ENCODE results near the gene MAN2A1.
"Not testable (repeated sequence)": the region's sequence is repeated elsewhere in the genome, so short reads cannot be mapped to it uniquely, and the experiment has no call there.

MAN2A1 gene

GRCh38 chr5:109829331-109829730, 139.6 kb downstream of the MAN2A1 start:
- Histone ChIP-seq H3K23ac (ENCODE audit: low read length) (no peak overlapping the region), H3K4me2 (ENCODE audit: low read length) (no peak overlapping the region), H4K12ac (ENCODE audit: low read depth, low read length) (no peak overlapping the region), H4K8ac (ENCODE audit: low read depth, low read length) (no peak overlapping the region), H3K18ac (ENCODE audit: low read length) (no peak overlapping the region), H3K27me3 (ENCODE audit: insufficient read depth, low read length) (no peaks in the 10 kb centered on the region), H3K79me1 (ENCODE audit: low read length) (no peaks in the 10 kb centered on the region), H3K9me3 (ENCODE audit: insufficient read depth, low read depth, low read length) (no peaks in the 10 kb centered on the region), H3K4me3 (ENCODE audit: low read depth, low read length) (no peak overlapping the region), H4K91ac (ENCODE audit: low read depth, low read length) (no peak overlapping the region), H3K14ac (ENCODE audit: low read length) (no peak overlapping the region), H3K4me1 (ENCODE audit: control insufficient read depth in 1 of 2, insufficient read depth in 2 of 2, low read length in 2 of 2) (peaks cover 2 to 3% of the 10 kb centered on the region in 2 experiments), H2BK5ac (ENCODE audit: low read depth, low read length, poor library complexity) (no peak overlapping the region), H2BK120ac (ENCODE audit: insufficient read depth, low read length, poor library complexity) (no peak overlapping the region), H2BK12ac (ENCODE audit: low read length) (no peak overlapping the region), H3K79me2 (ENCODE audit: control insufficient read depth, insufficient read depth, low read length, poor library complexity) (no peaks in the 10 kb centered on the region), H3K9ac (ENCODE audit: low read length) (no peak overlapping the region), H2AFZ (ENCODE audit: insufficient read depth, low read length, poor library complexity) (no peak overlapping the region), H3K4ac (ENCODE audit: low read depth, low read length) (no peak overlapping the region), H3K36me3 (ENCODE audit: control insufficient read depth in 1 of 2, insufficient read depth in 2 of 2, low read length in 2 of 2) (peaks cover 7 to 8% of the 10 kb centered on the region in 2 experiments), H2AK5ac (ENCODE audit: low read length) (no peak overlapping the region), H3K27ac (ENCODE audit: low read depth, low read length) (no peak overlapping the region)
- DNase-seq: no peak

DNA sequence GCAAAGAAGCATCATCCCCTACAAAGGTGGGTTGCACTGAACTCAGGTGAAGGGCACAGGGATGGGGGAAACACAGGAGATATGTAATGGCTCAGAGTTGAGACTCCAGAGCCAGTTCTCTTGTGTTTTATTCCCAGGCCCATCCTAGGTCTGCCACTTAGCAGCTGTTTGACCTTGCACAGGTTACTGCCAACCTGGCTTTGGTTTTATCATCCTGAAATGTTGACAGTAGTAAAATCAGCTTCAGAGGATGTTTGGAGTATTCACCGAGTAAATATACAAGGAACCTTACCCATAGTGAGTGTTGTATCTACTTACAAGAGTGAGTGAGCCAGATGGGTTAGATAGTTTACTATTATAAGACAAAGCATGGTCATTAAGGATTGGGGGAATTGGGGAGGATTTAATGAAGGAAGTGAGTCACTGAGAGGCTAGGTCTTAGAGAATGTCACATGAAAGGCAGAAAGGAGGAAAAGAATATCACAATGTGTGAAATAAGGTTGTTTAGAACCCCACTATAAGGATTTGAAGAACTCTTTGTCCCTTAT, 141.3 kb downstream of the MAN2A1 start:
- Histone ChIP-seq H3K4ac (ENCODE audit: low read depth, low read length) (no peak overlapping the region), H2BK5ac (ENCODE audit: low read depth, low read length, poor library complexity) (no peak overlapping the region), H3K9ac (ENCODE audit: low read length) (no peak overlapping the region), H4K12ac (ENCODE audit: low read depth, low read length) (no peak overlapping the region), H3K4me2 (ENCODE audit: low read length) (no peak overlapping the region), H3K27me3 (ENCODE audit: insufficient read depth, low read length) (no peaks in the 10 kb centered on the region), H3K36me3 (ENCODE audit: control insufficient read depth in 1 of 2, insufficient read depth in 2 of 2, low read length in 2 of 2) (peaks cover 7 to 8% of the 10 kb centered on the region in 2 experiments), H2AK5ac (ENCODE audit: low read length) (no peak overlapping the region), H3K9me3 (ENCODE audit: insufficient read depth, low read depth, low read length) (no peaks in the 10 kb centered on the region), H2AFZ (ENCODE audit: insufficient read depth, low read length, poor library complexity) (no peak overlapping the region), H3K23ac (ENCODE audit: low read length) (no peak overlapping the region), H3K14ac (ENCODE audit: low read length) (no peak overlapping the region), H3K4me1 (ENCODE audit: control insufficient read depth in 1 of 2, insufficient read depth in 2 of 2, low read length in 2 of 2) (no peaks in the 10 kb centered on the region), H3K79me1 (ENCODE audit: low read length) (no peaks in the 10 kb centered on the region), H3K18ac (ENCODE audit: low read length) (no peak overlapping the region), H3K79me2 (ENCODE audit: control insufficient read depth, insufficient read depth, low read length, poor library complexity) (no peaks in the 10 kb centered on the region), H3K4me3 (ENCODE audit: low read depth, low read length) (no peak overlapping the region), H3K27ac (ENCODE audit: low read depth, low read length) (no peak overlapping the region), H4K8ac (ENCODE audit: low read depth, low read length) (no peak overlapping the region), H2BK120ac (ENCODE audit: insufficient read depth, low read length, poor library complexity) (no peak overlapping the region), H2BK12ac (ENCODE audit: low read length) (no peak overlapping the region), H4K91ac (ENCODE audit: low read depth, low read length) (no peak overlapping the region)
- no CpG with 5 or more reads among the region's 1 CpG for WGBS (ENCODE audit: extremely low coverage, insufficient coverage, insufficient read length)
- DNase-seq: no peak

GRCh38 chr5:109832207-109833188, 142.8 kb downstream of the MAN2A1 start:
- H3K9me3 ChIP-seq (ENCODE audit: insufficient read depth, low read depth, low read length); H2BK5ac ChIP-seq (ENCODE audit: low read depth, low read length, poor library complexity); H3K27ac ChIP-seq (ENCODE audit: low read depth, low read length); H3K27me3 ChIP-seq (ENCODE audit: insufficient read depth, low read length); H3K79me2 ChIP-seq (ENCODE audit: control insufficient read depth, insufficient read depth, low read length, poor library complexity); H3K4me3 ChIP-seq (ENCODE audit: low read depth, low read length); H3K4ac ChIP-seq (ENCODE audit: low read depth, low read length); H3K18ac ChIP-seq (ENCODE audit: low read length); H3K79me1 ChIP-seq (ENCODE audit: low read length); H2AK5ac ChIP-seq (ENCODE audit: low read length); H3K4me1 ChIP-seq (ENCODE audit: control insufficient read depth in 1 of 2, insufficient read depth in 2 of 2, low read length in 2 of 2); H3K14ac ChIP-seq (ENCODE audit: low read length); DNase-seq; H3K23ac ChIP-seq (ENCODE audit: low read length); H3K36me3 ChIP-seq (ENCODE audit: control insufficient read depth in 1 of 2, insufficient read depth in 2 of 2, low read length in 2 of 2); H4K91ac ChIP-seq (ENCODE audit: low read depth, low read length); H2BK120ac ChIP-seq (ENCODE audit: insufficient read depth, low read length, poor library complexity); H3K4me2 ChIP-seq (ENCODE audit: low read length); H2AFZ ChIP-seq (ENCODE audit: insufficient read depth, low read length, poor library complexity); H3K9ac ChIP-seq (ENCODE audit: low read length); H2BK12ac ChIP-seq (ENCODE audit: low read length); H4K12ac ChIP-seq (ENCODE audit: low read depth, low read length); H4K8ac ChIP-seq (ENCODE audit: low read depth, low read length): not testable (repeated sequence)
- no CpG with 5 or more reads among the region's 42 CpGs for WGBS (ENCODE audit: extremely low coverage, insufficient coverage, insufficient read length)

- Histone ChIP-seq H2BK12ac (ENCODE audit: low read length) (no peak overlapping the region), H2AFZ (ENCODE audit: insufficient read depth, low read length, poor library complexity) (no peak overlapping the region), H3K79me1 (ENCODE audit: low read length) (no peaks in the 10 kb centered on the region), H2BK120ac (ENCODE audit: insufficient read depth, low read length, poor library complexity) (no peak overlapping the region), H3K9ac (ENCODE audit: low read length) (no peak overlapping the region), H3K27me3 (ENCODE audit: insufficient read depth, low read length) (no peaks in the 10 kb centered on the region), H3K79me2 (ENCODE audit: control insufficient read depth, insufficient read depth, low read length, poor library complexity) (no peaks in the 10 kb centered on the region), H2AK5ac (ENCODE audit: low read length) (no peak overlapping the region), H4K91ac (ENCODE audit: low read depth, low read length) (no peak overlapping the region), H3K4me1 (ENCODE audit: control insufficient read depth in 1 of 2, insufficient read depth in 2 of 2, low read length in 2 of 2) (no peaks in the 10 kb centered on the region), H4K8ac (ENCODE audit: low read depth, low read length) (no peak overlapping the region), H2BK5ac (ENCODE audit: low read depth, low read length, poor library complexity) (no peak overlapping the region), H3K4me3 (ENCODE audit: low read depth, low read length) (no peak overlapping the region), H4K12ac (ENCODE audit: low read depth, low read length) (no peak overlapping the region), H3K18ac (ENCODE audit: low read length) (no peak overlapping the region), H3K23ac (ENCODE audit: low read length) (no peak overlapping the region), H3K36me3 (ENCODE audit: control insufficient read depth in 1 of 2, insufficient read depth in 2 of 2, low read length in 2 of 2) (peaks cover 5 to 6% of the 10 kb centered on the region in 2 experiments), H3K4me2 (ENCODE audit: low read length) (no peak overlapping the region), H3K4ac (ENCODE audit: low read depth, low read length) (no peak overlapping the region), H3K27ac (ENCODE audit: low read depth, low read length) (no peak overlapping the region), H3K14ac (ENCODE audit: low read length) (no peak overlapping the region), H3K9me3 (ENCODE audit: insufficient read depth, low read depth, low read length) (no peaks in the 10 kb centered on the region)
- no CpG with 5 or more reads among the region's 3 CpGs for WGBS (ENCODE audit: extremely low coverage, insufficient coverage, insufficient read length)
- DNase-seq: no peak
Measured at GRCh38 chr5:109833946-109834345, 144.2 kb downstream of the MAN2A1 start.

Measured in trophoblast cell (in vitro differentiated cells and primary cell).